ELR (cell line): Measurements from ENCODE around the gene SCAF4.
"Not testable (repeated sequence)": the region's sequence is repeated elsewhere in the genome, so short reads cannot be mapped to it uniquely, and the experiment has no call there.

ENCODE experiments used
- DNase-seq: peaks from one replicate; pipeline ENCODE4 v3.0.0-alpha.2; 2015; ENCODE audit warnings: low read depth

Gene SCAF4

DNA sequence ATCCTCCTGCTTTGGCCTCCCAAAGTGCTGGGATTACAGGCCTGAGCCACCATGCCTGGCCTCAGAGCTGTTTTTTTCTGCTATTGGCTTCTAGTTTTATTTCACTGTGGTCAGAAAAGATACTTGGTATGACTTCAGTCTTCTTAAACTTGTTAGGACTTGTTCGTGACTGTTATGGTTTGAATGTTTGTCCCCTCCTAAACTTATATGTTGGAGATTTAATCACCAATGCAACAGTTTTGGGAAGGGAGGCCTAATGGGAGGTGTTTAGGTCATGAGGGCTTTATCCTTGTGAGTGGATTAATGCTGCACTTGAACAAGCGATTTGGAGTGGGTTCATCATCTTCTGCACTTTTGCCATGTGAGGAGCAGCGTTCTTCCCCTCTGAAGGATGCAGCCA is 96.9 kb downstream of the SCAF4 start:
- DNase-seq = no peak

DNA sequence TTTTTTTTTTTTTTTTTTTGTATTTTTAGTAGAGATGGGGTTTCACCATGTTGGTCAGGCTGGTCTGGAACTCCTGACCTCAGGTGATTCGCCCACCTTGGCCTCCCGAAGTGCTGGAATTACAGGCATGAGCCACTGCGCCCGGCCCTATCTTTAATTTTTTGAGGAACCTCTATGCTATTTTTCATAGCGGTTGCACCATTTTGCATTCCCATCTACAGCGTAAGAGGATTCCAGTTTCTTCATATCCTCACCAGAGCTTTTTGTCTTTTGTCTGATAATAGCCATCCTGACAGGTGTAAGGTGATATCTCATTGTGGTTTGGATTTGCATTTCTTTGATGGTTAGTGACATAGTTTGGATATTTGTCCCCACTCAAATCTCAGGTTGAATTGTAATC is 100.0 kb downstream of the SCAF4 start:
- not testable (repeated sequence) for DNase-seq

DNA sequence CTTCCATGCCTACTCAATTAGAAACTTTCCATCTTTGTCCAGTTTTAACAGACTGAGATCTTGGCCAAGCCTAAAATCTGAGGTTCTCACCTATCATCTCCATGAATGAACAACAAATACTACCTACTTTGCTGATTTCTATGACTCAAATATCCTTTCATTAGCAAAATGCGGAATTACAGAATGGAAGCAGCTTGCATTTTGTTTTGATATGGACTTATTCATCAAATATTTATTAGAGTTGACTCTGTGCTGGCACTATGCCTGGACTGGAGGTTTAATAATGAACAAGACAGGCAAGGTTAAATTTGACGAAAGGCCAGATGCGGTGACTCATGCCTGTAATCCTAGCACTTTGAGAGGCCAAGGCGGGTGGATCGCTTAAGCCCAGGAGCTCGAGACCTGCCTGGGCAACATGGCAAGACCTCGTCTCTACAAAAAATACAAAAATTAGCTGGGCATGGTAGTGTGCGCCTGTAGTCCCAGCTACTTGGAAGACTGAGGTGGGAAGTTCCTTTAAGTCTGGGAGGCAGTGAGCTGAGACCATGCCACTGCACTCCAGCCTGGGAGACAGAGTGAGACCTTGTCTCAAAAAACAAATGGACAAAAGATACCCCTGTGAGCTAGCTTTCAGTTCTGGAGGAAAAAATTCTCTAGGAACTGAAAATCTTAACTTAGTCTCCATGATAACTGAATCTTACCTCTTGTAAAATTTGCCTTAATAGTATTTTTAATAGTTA is 101.8 kb downstream of the SCAF4 start:
- peak; percentile 73 for DNase-seq

DNA sequence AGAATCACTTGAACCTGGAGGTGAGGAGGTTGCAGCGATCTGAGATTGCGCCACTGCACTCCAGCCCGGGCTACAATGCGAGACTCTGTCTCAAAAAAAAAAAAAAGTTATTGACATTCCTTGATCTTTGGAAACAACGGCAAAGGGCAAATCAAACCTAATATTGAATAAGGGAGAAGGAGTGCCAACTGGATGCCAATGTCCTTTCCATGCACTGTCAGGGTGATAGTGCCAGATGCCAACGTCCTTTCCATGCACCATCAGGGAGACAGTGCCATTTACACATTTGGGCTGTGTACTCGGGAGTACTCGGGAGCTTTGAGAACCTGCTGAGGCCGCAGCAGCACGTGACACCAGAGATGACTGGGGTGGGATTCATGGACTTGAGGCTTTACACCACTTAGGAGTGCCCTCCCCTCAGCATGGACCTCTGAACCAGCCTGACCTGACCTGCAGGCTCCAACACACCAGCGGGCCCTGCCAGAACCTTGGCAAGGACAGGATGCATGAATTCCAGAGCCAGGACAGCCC is 106.9 kb downstream of the SCAF4 start:
- DNase-seq = no peak

GRCh38 chr21:31624181-31624580 is 107.7 kb downstream of the SCAF4 start:
- no peak for DNase-seq

DNA sequence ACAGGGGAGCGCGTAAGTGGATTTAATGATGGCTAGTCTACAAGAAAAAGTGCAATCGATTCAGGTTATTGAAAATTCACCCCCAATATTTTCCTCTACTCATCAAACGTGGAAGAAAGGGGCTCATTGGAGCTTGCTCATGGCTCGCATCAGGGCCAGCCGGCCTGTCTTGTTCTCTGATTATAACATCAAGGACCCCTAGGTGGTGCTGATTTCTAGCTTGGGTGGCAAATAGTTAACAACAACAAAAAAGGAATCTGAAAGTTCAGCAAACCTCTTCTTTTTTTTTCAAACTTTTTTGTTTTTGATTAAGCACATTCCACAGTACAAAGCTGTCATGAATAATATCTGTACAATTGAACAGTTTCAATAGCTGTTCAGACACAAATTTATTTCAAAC is 108.3 kb downstream of the SCAF4 start:
- no peak for DNase-seq

DNA sequence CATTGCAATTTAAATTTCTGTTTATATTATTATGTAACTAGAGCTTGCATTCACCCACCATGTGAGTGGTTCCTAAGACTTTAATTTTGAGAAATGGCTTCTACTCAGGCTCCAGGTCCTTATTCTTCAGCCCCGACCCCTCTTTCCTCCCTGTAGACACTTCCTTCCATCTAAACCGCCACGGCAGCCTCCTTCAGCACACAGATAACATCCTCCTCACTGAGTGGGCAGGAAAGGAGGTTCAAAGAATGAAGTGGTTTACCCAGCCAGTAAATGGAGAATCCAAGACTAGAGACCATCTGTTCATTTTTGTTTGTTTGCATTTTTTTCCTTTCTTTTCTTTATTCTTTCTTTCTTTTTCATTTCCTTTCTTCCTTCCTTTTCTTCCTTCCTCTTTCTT is 109.5 kb downstream of the SCAF4 start:
- DNase-seq = no peak
